HL-60 (cell line): ENCODE data around the gene DGKI.

Experiments used
- GABPA ChIP-seq: IDR thresholded peaks from 2 replicates; pipeline ENCODE4 v1.6.1; 2012; ENCODE audit warnings: low read depth
- POLR2AphosphoS5 ChIP-seq: IDR thresholded peaks from 2 replicates; pipeline ENCODE4 v1.6.1; 2012; ENCODE audit warnings: low read depth
- REST ChIP-seq: IDR thresholded peaks from 2 replicates; pipeline ENCODE4 v1.6.1; 2012; ENCODE audit warnings: low read depth; ENCODE audit not compliant: insufficient replicate concordance
- SPI1 ChIP-seq: IDR thresholded peaks from 2 replicates; pipeline ENCODE4 v1.6.1; 2012; ENCODE audit warnings: low read depth, mild to moderate bottlenecking, borderline replicate concordance
- TF ChIP-seq, protein P1 (sequence below): IDR thresholded peaks from one replicate; pipeline ENCODE4 v1.5.1; 2011; ENCODE audit warnings: low read length, control low read depth, inconsistent platforms; ENCODE audit not compliant: insufficient read depth

DNA sequence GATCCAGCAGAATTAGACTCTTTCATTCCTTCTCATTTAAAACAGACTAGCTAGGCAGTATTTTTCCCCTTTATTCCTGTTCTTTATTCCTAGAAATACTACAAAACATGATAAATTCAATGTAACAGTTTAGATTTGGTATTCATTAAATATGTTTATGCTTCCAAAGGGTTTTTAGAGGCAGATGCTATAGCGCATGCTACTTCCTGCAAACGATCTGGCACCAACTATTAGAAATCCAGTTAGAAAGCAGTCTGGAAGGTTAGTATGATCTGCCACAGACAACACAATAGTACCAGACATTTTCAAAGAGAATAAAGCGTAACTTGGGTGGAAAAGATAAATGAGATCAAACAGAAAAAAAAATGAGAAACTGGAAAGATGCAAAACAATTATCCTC is 439.7 kb downstream of the DGKI start:
- TF ChIP-seq, protein P1, sequence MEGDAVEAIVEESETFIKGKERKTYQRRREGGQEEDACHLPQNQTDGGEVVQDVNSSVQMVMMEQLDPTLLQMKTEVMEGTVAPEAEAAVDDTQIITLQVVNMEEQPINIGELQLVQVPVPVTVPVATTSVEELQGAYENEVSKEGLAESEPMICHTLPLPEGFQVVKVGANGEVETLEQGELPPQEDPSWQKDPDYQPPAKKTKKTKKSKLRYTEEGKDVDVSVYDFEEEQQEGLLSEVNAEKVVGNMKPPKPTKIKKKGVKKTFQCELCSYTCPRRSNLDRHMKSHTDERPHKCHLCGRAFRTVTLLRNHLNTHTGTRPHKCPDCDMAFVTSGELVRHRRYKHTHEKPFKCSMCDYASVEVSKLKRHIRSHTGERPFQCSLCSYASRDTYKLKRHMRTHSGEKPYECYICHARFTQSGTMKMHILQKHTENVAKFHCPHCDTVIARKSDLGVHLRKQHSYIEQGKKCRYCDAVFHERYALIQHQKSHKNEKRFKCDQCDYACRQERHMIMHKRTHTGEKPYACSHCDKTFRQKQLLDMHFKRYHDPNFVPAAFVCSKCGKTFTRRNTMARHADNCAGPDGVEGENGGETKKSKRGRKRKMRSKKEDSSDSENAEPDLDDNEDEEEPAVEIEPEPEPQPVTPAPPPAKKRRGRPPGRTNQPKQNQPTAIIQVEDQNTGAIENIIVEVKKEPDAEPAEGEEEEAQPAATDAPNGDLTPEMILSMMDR = no peak
- TF ChIP-seq REST (no peak), POLR2AphosphoS5 (no peak), GABPA (no peak), SPI1 (no peak)
